IMR-90 (cell line): ENCODE data around the gene ABCC4.

Source experiments
- CEBPB ChIP-seq: IDR thresholded peaks from 2 replicates; pipeline ENCODE4 v1.6.1; 2012; ENCODE audit warnings: low read depth, low read length, improper control_type of control experiment
- POLR2A ChIP-seq: IDR thresholded peaks from 2 replicates; pipeline ENCODE4 v1.6.1; 2012; ENCODE audit warnings: mild to moderate bottlenecking, low read depth, low read length
- RAD21 ChIP-seq: IDR thresholded peaks from 2 replicates; pipeline ENCODE4 v1.6.1; 2012; ENCODE audit warnings: low read length, improper control_type of control experiment
- TF ChIP-seq, protein P1 (sequence below): fragments of 150-350 bp; IDR thresholded peaks from 2 replicates; pipeline ENCODE4 v1.6.1; 2016; ENCODE audit warnings: low read depth, mild to moderate bottlenecking, low read length, moderate library complexity, borderline replicate concordance
- TF ChIP-seq, protein P2 (sequence below): conservative IDR thresholded peaks from 2 replicates; pipeline ENCODE4 v1.5.1; 2012; ENCODE audit warnings: mild to moderate bottlenecking, low read depth, low read length, improper control_type of control experiment

DNA sequence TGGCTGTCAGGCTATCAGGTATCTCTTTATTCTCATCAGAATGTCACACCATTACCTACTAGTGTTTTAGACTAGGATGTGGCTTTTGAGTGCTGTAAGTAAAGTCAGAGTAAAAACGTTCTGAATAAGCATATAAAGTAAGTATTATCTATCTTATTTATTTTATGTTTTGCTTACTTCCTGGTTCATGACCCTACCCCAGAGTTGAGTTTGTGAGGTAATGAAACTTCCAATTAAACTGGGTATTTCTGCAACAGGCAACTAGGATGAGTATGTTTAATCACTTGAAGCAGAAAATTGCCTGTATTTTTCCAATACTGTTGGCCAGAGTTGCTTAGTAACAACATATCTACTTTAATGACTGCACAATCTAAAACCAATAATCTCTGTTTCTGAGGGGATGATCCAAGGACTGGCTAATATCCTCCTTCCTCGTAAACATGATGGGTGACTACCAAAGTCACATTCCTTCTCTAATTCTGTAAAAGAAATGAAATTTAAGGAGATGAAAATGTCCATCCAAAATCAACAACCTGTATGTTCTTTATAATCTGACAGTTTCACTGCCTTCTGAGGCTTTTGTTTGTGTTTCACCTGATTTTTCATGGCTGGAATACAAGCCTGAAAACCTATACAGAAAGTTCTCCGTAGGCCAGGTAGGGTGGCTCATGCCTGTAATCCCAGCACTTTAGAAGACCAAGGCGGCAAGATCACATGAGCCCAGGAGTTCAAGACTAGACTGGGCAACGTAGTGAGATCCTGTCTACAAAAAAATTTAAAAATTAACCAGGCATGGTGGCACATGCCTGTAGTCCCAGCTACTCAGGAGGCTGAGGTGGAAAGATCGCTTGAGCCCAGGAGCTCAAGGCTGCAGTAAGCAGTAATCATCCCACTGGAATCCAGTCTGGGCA lies 83.1 kb downstream of the ABCC4 start:
- TF ChIP-seq, protein P1, sequence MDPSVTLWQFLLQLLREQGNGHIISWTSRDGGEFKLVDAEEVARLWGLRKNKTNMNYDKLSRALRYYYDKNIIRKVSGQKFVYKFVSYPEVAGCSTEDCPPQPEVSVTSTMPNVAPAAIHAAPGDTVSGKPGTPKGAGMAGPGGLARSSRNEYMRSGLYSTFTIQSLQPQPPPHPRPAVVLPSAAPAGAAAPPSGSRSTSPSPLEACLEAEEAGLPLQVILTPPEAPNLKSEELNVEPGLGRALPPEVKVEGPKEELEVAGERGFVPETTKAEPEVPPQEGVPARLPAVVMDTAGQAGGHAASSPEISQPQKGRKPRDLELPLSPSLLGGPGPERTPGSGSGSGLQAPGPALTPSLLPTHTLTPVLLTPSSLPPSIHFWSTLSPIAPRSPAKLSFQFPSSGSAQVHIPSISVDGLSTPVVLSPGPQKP = no peak
- TF ChIP-seq, protein P2, sequence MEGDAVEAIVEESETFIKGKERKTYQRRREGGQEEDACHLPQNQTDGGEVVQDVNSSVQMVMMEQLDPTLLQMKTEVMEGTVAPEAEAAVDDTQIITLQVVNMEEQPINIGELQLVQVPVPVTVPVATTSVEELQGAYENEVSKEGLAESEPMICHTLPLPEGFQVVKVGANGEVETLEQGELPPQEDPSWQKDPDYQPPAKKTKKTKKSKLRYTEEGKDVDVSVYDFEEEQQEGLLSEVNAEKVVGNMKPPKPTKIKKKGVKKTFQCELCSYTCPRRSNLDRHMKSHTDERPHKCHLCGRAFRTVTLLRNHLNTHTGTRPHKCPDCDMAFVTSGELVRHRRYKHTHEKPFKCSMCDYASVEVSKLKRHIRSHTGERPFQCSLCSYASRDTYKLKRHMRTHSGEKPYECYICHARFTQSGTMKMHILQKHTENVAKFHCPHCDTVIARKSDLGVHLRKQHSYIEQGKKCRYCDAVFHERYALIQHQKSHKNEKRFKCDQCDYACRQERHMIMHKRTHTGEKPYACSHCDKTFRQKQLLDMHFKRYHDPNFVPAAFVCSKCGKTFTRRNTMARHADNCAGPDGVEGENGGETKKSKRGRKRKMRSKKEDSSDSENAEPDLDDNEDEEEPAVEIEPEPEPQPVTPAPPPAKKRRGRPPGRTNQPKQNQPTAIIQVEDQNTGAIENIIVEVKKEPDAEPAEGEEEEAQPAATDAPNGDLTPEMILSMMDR = no peak
- TF ChIP-seq RAD21 = no peak
- TF ChIP-seq POLR2A = no peak
- no peak for TF ChIP-seq CEBPB
